ENCODE measurements around the gene ITGA3.

ITGA3 gene

DNA sequence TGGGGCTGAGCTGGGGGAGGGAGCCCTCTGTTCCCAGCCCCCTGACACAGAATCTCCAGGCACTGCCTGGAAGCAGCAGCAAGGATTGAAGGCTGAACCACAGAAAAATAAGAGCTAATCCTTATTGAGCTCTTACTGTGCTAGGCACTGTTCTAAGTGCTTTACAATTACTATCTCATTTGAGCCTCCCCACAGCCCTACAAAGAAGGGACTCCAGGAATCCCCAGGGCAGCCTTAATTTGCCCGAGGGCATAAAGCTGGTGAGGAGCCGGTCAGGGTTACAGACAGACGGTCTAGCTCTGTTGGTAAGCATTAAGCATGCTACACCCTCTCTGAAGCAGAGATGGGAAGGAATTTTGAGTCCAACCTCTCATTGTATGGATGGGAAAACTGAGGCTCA is 67.0 kb downstream of the ITGA3 start:
- no peak for DNase-seq
- intact Hi-C loops (cut with DNase I; ENCODE audit: low total_unique reads): no loop called here
- Histone ChIP-seq H3K27ac (no peak overlapping the region), H3K4me3 (no peak overlapping the region), H3K9me3 (no peaks in the 10 kb centered on the region), H3K27me3 (no peaks in the 10 kb centered on the region), H3K36me3 (no peaks in the 10 kb centered on the region), H3K4me1 (peaks cover 0 to 2% (median 0%) of the 10 kb centered on the region in 4 donors)
- TF ChIP-seq, protein P1, sequence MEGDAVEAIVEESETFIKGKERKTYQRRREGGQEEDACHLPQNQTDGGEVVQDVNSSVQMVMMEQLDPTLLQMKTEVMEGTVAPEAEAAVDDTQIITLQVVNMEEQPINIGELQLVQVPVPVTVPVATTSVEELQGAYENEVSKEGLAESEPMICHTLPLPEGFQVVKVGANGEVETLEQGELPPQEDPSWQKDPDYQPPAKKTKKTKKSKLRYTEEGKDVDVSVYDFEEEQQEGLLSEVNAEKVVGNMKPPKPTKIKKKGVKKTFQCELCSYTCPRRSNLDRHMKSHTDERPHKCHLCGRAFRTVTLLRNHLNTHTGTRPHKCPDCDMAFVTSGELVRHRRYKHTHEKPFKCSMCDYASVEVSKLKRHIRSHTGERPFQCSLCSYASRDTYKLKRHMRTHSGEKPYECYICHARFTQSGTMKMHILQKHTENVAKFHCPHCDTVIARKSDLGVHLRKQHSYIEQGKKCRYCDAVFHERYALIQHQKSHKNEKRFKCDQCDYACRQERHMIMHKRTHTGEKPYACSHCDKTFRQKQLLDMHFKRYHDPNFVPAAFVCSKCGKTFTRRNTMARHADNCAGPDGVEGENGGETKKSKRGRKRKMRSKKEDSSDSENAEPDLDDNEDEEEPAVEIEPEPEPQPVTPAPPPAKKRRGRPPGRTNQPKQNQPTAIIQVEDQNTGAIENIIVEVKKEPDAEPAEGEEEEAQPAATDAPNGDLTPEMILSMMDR (IDR thresholded peaks at IDR 0.05): no peak

DNA sequence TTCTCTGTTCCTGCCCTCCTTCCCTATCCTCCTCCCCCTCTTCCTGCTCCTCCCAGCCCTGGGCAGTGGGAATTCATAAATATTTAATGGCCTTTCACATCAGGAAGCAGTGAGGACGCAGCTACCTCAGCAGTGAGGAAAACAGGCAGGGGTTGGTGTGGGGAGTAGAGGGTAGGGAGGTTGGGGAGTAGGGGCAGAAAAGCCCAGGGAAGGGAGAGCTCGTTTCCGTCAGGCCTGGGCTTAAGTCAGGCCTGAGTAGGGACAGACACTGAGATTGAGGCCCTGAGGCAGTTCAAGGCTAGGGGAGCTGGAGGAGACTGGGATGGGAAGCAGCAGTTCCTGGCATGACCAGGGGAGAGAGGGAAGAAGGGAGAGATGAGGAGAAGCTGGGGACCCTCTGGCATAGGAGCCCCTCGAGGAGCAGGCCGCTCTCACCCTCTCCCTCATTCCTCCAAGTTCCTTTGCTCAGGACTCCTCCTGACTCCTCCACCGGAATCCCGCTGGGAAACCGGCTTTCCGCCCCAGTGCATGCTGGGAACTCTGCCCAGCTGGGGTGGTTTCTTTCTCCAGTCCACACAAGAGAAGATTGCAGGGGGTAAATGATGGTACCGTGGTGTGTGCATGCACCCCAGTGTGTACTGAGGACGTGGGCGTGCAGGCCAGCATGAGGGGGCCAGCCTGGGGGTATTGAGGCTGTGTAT is 67.9 kb downstream of the ITGA3 start:
- H3K4me1 ChIP-seq: peaks cover 0 to 5% (median 2%) of the 10 kb centered on the region in 4 donors
- intact Hi-C loops (cut with DNase I; ENCODE audit: low total_unique reads): no loop called here
- no peaks in the 10 kb centered on the region for H3K36me3 ChIP-seq
- no peaks in the 10 kb centered on the region for H3K27me3 ChIP-seq
- no peaks in the 10 kb centered on the region for H3K9me3 ChIP-seq
- H3K27ac ChIP-seq: peak overlapping the region in 1 of 2 donors; percentile 30
- no peak for DNase-seq
- no peak overlapping the region for H3K4me3 ChIP-seq
- TF ChIP-seq, protein P1 (IDR thresholded peaks at IDR 0.05): no peak

DNA sequence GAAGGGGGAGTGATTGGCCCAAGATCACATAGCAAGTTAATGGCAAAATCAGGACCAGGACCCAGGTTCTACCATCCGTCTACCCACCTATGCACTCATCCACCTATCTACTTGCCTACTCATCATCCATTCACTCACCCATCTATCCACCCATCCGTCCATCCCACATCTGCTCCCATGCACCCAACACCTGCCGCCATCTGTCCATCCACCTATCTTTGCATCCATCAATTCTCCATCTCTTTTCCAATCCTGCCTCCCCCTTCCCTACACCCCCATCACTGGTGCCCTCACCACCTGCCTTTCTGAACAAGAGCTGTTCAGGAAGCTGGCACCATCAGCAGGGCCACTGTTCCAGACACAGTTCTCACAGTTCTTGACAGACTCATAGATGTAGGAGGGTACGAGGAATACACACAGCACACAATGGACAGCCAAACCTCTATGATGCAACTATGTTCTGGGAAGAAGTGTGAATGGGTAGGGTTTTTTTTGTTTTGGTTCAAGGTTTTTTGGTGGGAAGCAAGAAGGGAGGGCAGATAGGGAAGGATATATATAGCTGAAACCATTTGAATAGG is 69.6 kb downstream of the ITGA3 start:
- TF ChIP-seq, protein P1 (IDR thresholded peaks at IDR 0.05): no peak
- no peaks in the 10 kb centered on the region for H3K36me3 ChIP-seq
- no peak for DNase-seq
- H3K27me3 ChIP-seq: peaks cover 0 to 4% of the 10 kb centered on the region in 2 donors
- intact Hi-C loops (cut with DNase I; ENCODE audit: low total_unique reads): no loop called here
- no peaks in the 10 kb centered on the region for H3K9me3 ChIP-seq
- H3K27ac ChIP-seq: no peak overlapping the region
- peaks cover 0 to 22% (median 17%) of the 10 kb centered on the region in 4 donors for H3K4me1 ChIP-seq
- H3K4me3 ChIP-seq: no peak overlapping the region

DNA sequence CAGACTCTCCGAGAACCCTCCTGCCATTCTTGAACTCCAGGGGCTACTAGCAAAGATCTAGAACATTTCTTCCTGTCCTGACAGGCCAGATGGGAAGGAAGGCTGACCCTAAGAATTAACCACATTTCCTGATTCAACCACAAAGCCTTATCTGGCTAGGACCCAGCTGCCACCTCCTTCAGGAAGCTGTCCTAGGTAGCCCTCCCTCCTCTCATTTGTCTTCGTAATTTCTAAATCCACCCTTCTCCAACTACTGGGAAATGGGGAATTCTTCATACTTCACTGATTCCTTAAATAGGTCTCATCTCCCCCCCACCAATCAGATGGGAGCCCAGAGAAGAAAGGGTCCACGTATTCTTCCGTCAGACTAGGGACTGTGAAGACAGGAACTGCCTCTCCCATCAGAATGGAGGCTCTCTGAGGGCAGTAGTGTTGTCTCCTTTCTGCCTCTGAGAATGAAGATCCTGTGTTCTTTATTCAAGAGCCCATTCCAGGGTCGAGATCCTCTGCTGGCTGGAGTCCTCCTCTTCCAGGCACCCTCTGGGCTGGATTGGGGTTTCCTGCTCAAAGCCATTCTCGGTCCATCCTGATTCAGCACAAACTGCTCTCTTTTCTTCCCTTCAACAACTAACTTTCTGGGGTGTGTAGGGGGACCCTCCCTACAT is 71.9 kb downstream of the ITGA3 start:
- Histone ChIP-seq H3K9me3 (no peaks in the 10 kb centered on the region), H3K27ac (no peak overlapping the region), H3K27me3 (peaks cover 0 to 4% of the 10 kb centered on the region in 2 donors), H3K4me3 (no peak overlapping the region), H3K36me3 (no peaks in the 10 kb centered on the region), H3K4me1 (peaks cover 0 to 37% (median 31%) of the 10 kb centered on the region in 4 donors)
- intact Hi-C loops (cut with DNase I; ENCODE audit: low total_unique reads): no loop called here
- DNase-seq: no peak
- TF ChIP-seq, protein P1 (IDR thresholded peaks at IDR 0.05): no peak

DNA sequence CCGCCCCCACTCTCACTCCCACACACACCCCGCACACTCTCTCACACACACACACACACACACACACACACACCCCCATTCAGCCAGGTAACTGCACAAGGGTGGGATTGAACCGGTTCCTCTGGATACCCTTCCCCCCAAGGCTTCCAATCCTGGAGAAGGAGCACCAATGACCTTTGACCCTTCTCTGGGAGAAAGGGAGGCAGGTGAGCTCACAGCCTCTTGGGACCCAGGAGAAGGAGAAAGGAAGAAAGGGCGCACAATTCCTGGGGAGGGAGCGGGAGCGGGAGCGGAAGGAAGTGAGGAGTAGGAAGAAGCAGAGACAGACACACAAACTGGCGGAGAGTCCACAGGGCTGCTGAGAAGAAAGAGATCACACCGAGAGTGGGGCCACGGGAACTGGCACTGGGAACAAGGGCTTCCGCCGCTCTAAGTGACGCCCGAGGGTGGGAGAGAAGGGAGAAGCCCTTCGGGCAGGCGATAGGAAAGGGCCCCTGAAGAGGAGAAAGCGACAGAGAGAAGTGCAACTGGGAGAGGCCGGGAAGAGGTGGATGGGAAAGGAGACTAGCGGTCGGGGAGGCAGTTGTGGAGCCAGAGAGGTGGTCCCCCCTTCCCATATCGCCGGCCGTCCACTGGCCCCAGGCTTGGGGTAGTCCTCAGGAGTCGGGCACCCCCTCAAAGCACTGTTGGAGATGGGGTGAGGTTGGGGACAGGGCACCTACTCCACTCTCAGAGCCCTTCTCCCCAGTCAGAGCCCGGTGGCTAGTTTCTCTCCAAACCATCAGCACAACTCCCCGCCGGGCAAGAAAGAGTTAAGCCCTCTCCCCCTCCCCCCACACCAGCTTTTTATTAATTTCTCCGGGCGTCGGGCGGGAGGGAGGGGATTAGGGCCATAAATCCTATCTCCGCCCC is 72.8 kb downstream of the ITGA3 start:
- DNase-seq: no peak
- TF ChIP-seq, protein P1 (IDR thresholded peaks at IDR 0.05): no peak
- Histone ChIP-seq H3K27ac (peak overlapping the region; percentile 52 to 62), H3K36me3 (no peaks in the 10 kb centered on the region), H3K9me3 (no peaks in the 10 kb centered on the region), H3K27me3 (peaks cover 0 to 4% of the 10 kb centered on the region in 2 donors), H3K4me1 (peaks cover 0 to 46% (median 40%) of the 10 kb centered on the region in 4 donors), H3K4me3 (peak overlapping the region; percentile 50 to 59)
- intact Hi-C loops (cut with DNase I; ENCODE audit: low total_unique reads): no loop called here

All from tibial artery (tissue), 4 donors.